A549 (cell line): ENCODE data around the gene TIGD6. TPM values are rescaled to one million over a fixed set of nuclear protein-coding genes. Genes with fewer than 3 reads are reported as not detected.

Experiments
- ATAC-seq, 2 experiments: fragments of 200-7000 bp in 1 of 2; fragments of >200 bp in 1 of 2; cut with Nextera tagmentation in 1 of 2; cut with Tn5 transposase in 1 of 2; 3 replicates each; pipeline versions ENCODE4 v1.8.0 to v1.9.1; 2018 to 2020; ENCODE audit warnings: mild to moderate bottlenecking in 1 of 2, moderate library complexity in 1 of 2
- CTCF ChIA-PET: fragments of 300-600 bp; sonication (Branson Sonifier 250); formaldehyde crosslinking; extraction: SDS; loops from one replicate; lab custom pipeline; 2021; ENCODE audit warnings: antibody characterized with exemption, inconsistent platforms; lab: Yijun Ruan, JAX
- POLR2A ChIA-PET: fragments of 350-600 bp; formaldehyde crosslinking; extraction: SDS; loops from one replicate; lab custom pipeline; 2021; ENCODE audit warnings: antibody characterized with exemption, inconsistent platforms; lab: Yijun Ruan, JAX
- DNase-seq, 2 experiments: peaks; one replicate each; pipeline versions ENCODE4 v3.0.0 to v3.0.0-alpha.2; 2011 to 2016; ENCODE audit warnings: low read depth in 1 of 2, low spot score in 1 of 2
- FAIRE-seq: peaks from 2 replicates; lab custom pipeline; 2011; peaks lifted over from hg19 to GRCh38; lab: Jason Lieb, UNC
- H3K27ac ChIP-seq, 2 experiments: fragments of >200 bp; sonication (Bioruptor Twin); formaldehyde crosslinking; 3 replicates each; pipeline ENCODE4 v1.5.1; 2016 to 2017
- H3K4me1 ChIP-seq: fragments of >200 bp; sonication (Bioruptor Twin); formaldehyde crosslinking; 3 replicates; pipeline ENCODE4 v1.6.1; 2016
- H3K4me2 ChIP-seq: fragments of >200 bp; sonication (Bioruptor Twin); formaldehyde crosslinking; 3 replicates; pipeline ENCODE4 v1.6.1; 2016
- H3K4me3 ChIP-seq: fragments of >200 bp; sonication (Bioruptor Twin); formaldehyde crosslinking; 3 replicates; pipeline ENCODE4 v1.5.1; 2016
- H3K9me3 ChIP-seq: fragments of >200 bp; sonication (Bioruptor Twin); formaldehyde crosslinking; 3 replicates; pipeline ENCODE4 v1.6.1; 2016
- CBX2 ChIP-seq: fragments of 200-600 bp; sonication (generic); IDR thresholded peaks from 2 replicates; pipeline ENCODE4 v1.6.1; 2016; ENCODE audit warnings: low read depth, mild to moderate bottlenecking, borderline replicate concordance
- CBX8 ChIP-seq: fragments of 200-600 bp; sonication (generic); IDR thresholded peaks from 2 replicates; pipeline ENCODE4 v1.6.1; 2016
- CHD4 ChIP-seq: fragments of 200-600 bp; sonication (generic); IDR thresholded peaks from 2 replicates; pipeline ENCODE4 v1.6.1; 2016; ENCODE audit warnings: antibody characterized with exemption, mild to moderate bottlenecking, borderline replicate concordance
- CTCF ChIP-seq: fragments of >200 bp; sonication (Bioruptor Twin); formaldehyde crosslinking; IDR thresholded peaks from 3 replicates; pipeline ENCODE4 v1.5.1; 2016
- FOXS1 ChIP-seq: fragments of 250-450 bp; sonication (Bioruptor Pico); IDR thresholded peaks from 2 replicates; pipeline ENCODE4 v1.5.0; 2020; ENCODE audit warnings: mild to moderate bottlenecking, moderate library complexity
- HOXB5 ChIP-seq: fragments of 250-450 bp; sonication (Bioruptor Pico); IDR thresholded peaks from 2 replicates; pipeline ENCODE4 v1.5.0; 2020; ENCODE audit warnings: mild to moderate bottlenecking, moderate library complexity
- KDM1A ChIP-seq: fragments of 200-600 bp; sonication (generic); IDR thresholded peaks from 2 replicates; pipeline ENCODE4 v1.6.1; 2016; ENCODE audit warnings: low read depth, mild to moderate bottlenecking
- KDM5A ChIP-seq: fragments of 200-600 bp; sonication (generic); IDR thresholded peaks from 2 replicates; pipeline ENCODE4 v1.6.1; 2016; ENCODE audit warnings: antibody characterized with exemption, mild to moderate bottlenecking
- MAFK ChIP-seq: fragments of 450-650 bp; IDR thresholded peaks from 2 replicates; pipeline ENCODE4 v1.6.1; 2014; ENCODE audit not compliant: partially characterized antibody
- MYC ChIP-seq: IDR thresholded peaks from 2 replicates; pipeline ENCODE4 v1.6.1; 2012; ENCODE audit warnings: mild to moderate bottlenecking, inconsistent platforms, low read length, improper control_type of control experiment, borderline replicate concordance
- NFE2L2 ChIP-seq: fragments of 150-350 bp; conservative IDR thresholded peaks from 2 replicates; pipeline ENCODE4 v1.6.1; 2014; ENCODE audit warnings: low read length
- PBX3 ChIP-seq: IDR thresholded peaks from 2 replicates; pipeline ENCODE4 v1.6.1; 2012
- RAD21 ChIP-seq, 2 experiments: fragments of >200 bp in 1 of 2; sonication (Bioruptor Twin) in 1 of 2; formaldehyde crosslinking in 1 of 2; IDR thresholded peaks in 1 of 2; conservative IDR thresholded peaks in 1 of 2; 2 replicates in 1 of 2; 3 replicates in 1 of 2; pipeline ENCODE4 v1.6.1; 2012 to 2018; ENCODE audit warnings: inconsistent platforms in 1 of 2
- RCOR1 ChIP-seq: fragments of 150-350 bp; IDR thresholded peaks from 2 replicates; pipeline ENCODE4 v1.6.1; 2014; ENCODE audit warnings: antibody characterized with exemption, low read length, low read depth
- ZFP36 ChIP-seq: fragments of 450-650 bp; IDR thresholded peaks from 2 replicates; pipeline ENCODE4 v1.6.1; 2014; ENCODE audit warnings: borderline replicate concordance; ENCODE audit not compliant: partially characterized antibody
- WGBS: methylation state at CpG from one replicate; pipeline ENCODE4 v1.1.6; 2017; ENCODE audit errors: missing lambda C conversion rate; 5-methylcytosine and 5-hydroxymethylcytosine counted together
- polyA plus RNA-seq, 4 experiments: library from polyadenylated mRNA; depleted of rRNA in 3 of 4; stranded (reverse); fragments of >200 nt; fragmentation: RNase III in 1 of 4; extraction: RNeasy Plus Mini Kit Qiagen cat#74134 plus additional on column Dnase treatment in 1 of 4; gene quantifications; 2 replicates in 3 of 4; 3 replicates in 1 of 4; pipeline ENCODE4 v1.2.3, GENCODE V29; 2011 to 2017

Gene TIGD6
- polyA plus RNA-seq, 2 of the 4 experiments (the other 2 are of a cell fraction) = 4.3 to 7.3 TPM

GRCh38 chr5:149996205-149996890 lies 4.1 kb downstream of the TIGD6 start:
- ATAC-seq (no peak), DNase-seq (no peak), FAIRE-seq (no peak)
- 93% methylated on average over 6 of the region's 6 CpGs for WGBS
- H3K9me3 ChIP-seq = no peaks in the 10 kb centered on the region
- H3K4me3 ChIP-seq = no peak overlapping the region
- CTCF ChIA-PET = interaction anchor here (0.7 to 8.8 kb wide), 9 partner anchors 9 to 329 kb away, joined by 3 to 507 read pairs (median 4); partner anchors contain the start of gene SLC26A2
- H3K4me1 ChIP-seq = peaks cover 7% of the 10 kb centered on the region
- H3K4me2 ChIP-seq = no peak overlapping the region
- POLR2A ChIA-PET = interaction anchor here (1.2 kb wide), 1 partner anchor 36 kb away, joined by 5 read pairs; the partner anchor contains the start of gene SLC26A2
- no peak for TF ChIP-seq RCOR1
- no peak for TF ChIP-seq CBX2
- no peak for TF ChIP-seq PBX3
- H3K27ac ChIP-seq = no peak overlapping the region

GRCh38 chr5:149995385-149996204 lies 4.9 kb downstream of the TIGD6 start:
- FAIRE-seq (no peak), ATAC-seq (no peak), DNase-seq (no peak)
- WGBS = 92% methylated on average over 14 of the region's 14 CpGs
- no peaks in the 10 kb centered on the region for H3K9me3 ChIP-seq
- CTCF ChIA-PET = interaction anchor here (1.2 to 8.8 kb wide), 5 partner anchors 8 to 223 kb away, joined by 3 to 507 read pairs (median 4); no protein-coding TSS in a partner anchor
- peaks cover 7% of the 10 kb centered on the region for H3K4me1 ChIP-seq
- H3K4me3 ChIP-seq = no peak overlapping the region
- no peak overlapping the region for H3K27ac ChIP-seq
- TF ChIP-seq NFE2L2 (no peak), CTCF (no peak)
- no peak overlapping the region for H3K4me2 ChIP-seq
- POLR2A ChIA-PET = no interaction called here

- Histone ChIP-seq H3K4me3 (no peak overlapping the region), H3K4me1 (no peaks in the 10 kb centered on the region), H3K27ac (no peak overlapping the region), H3K4me2 (no peak overlapping the region), H3K9me3 (no peaks in the 10 kb centered on the region)
- no peak for ATAC-seq
- ChIA-PET POLR2A (no interaction called here), CTCF (interaction anchor here (0.9 to 8.8 kb wide), 9 partner anchors 29 to 360 kb away, joined by 3 to 507 read pairs (median 5); partner anchors contain the start of gene SLC26A2)
- no peak for DNase-seq
- WGBS = 85% methylated on average over 3 of the region's 3 CpGs
- no peak for FAIRE-seq
- TF ChIP-seq MYC (no peak), ZFP36 (no peak), KDM1A (no peak), CBX8 (no peak), MAFK (no peak), HOXB5 (CRISPR knock-in tag) (no peak), CHD4 (no peak), KDM5A (no peak), RAD21 (conservative IDR thresholded peaks at IDR 0.05 in 1 of 2, IDR thresholded peaks at IDR 0.05 in 1 of 2) (no peak), FOXS1 (CRISPR knock-in tag) (no peak)
Measured at GRCh38 chr5:149993471-149993870, 7.0 kb downstream of the TIGD6 start.
